Aorta (tissue), 5 donors: ENCODE measurements around the gene JADE2. TPM values are rescaled to one million over a fixed set of nuclear protein-coding genes. Genes with fewer than 3 reads are reported as not detected.

Experiments
- ATAC-seq: fragments of 200-7000 bp; cut with Tn5 transposase; one replicate; pipeline ENCODE4 v1.9.1; 2022; ENCODE audit warnings: moderate library complexity; ENCODE audit not compliant: low FRiP score
- DNase-seq, 2 donors: peaks; one replicate each; pipeline ENCODE4 v3.0.0-alpha.2; 2020
- H3K27ac ChIP-seq, 2 donors: one replicate each; pipeline ENCODE4 v1.5.1; 2013; ENCODE audit warnings: low read length in 2 of 2, mild to moderate bottlenecking in 2 of 2, moderate library complexity in 2 of 2, control low read depth in 1 of 2, inconsistent platforms in 1 of 2, low read depth in 1 of 2
- H3K27me3 ChIP-seq, 2 donors: one replicate each; pipeline ENCODE4 v1.6.1; 2013; ENCODE audit warnings: control low read depth in 1 of 2, low read length in 1 of 2, mild to moderate bottlenecking in 1 of 2, moderate library complexity in 1 of 2; ENCODE audit not compliant: insufficient read depth in 2 of 2, control insufficient read depth in 1 of 2
- H3K36me3 ChIP-seq, 2 donors: one replicate each; pipeline ENCODE4 v1.6.1; 2013; ENCODE audit warnings: control low read depth in 1 of 2, low read length in 1 of 2, mild to moderate bottlenecking in 1 of 2; ENCODE audit not compliant: insufficient read depth in 2 of 2, control insufficient read depth in 1 of 2
- H3K4me1 ChIP-seq, 2 donors: one replicate each; pipeline ENCODE4 v1.6.1; 2013; ENCODE audit warnings: low read length in 2 of 2, control low read depth in 1 of 2, mild to moderate bottlenecking in 1 of 2, moderate library complexity in 1 of 2; ENCODE audit not compliant: insufficient read depth in 2 of 2, control insufficient read depth in 1 of 2
- H3K4me3 ChIP-seq, 2 donors: one replicate each; pipeline ENCODE4 v1.5.1; 2013; ENCODE audit warnings: low read length in 2 of 2, control low read depth in 1 of 2, mild to moderate bottlenecking in 1 of 2
- H3K9me3 ChIP-seq: one replicate; pipeline ENCODE4 v1.6.1; 2013; ENCODE audit warnings: mild to moderate bottlenecking, low read length; ENCODE audit not compliant: control insufficient read depth
- WGBS, 2 donors: extraction: QIAGEN DNeasy Blood & Tissue Kit; methylation state at CpG; one replicate each; pipeline ENCODE4 v1.1.7; 2013; 5-methylcytosine and 5-hydroxymethylcytosine counted together
- intact Hi-C, 2 donors: fragments of 100-400 bp; cut with DNase I; formaldehyde crosslinking; loops; one replicate each; pipeline versions ENCODE4 v1.14.2 to v1.15.0; 2022
- polyA plus RNA-seq, 2 donors: library from polyadenylated mRNA; stranded (reverse); fragments of 200-250 nt; gene quantifications; one replicate each; pipeline ENCODE4 v1.2.3, GENCODE V29; 2013
- total RNA-seq, 2 donors: library from RNA; stranded (reverse); fragmentation: NEBNext Ultra II Directional; extraction: Animal tissue kit (Norgen Biotek cat#: 25700); gene quantifications; one replicate each; pipeline ENCODE4 v1.2.1, GENCODE V29; 2021
- donor health status: healthy with polysubstance abuse.
- donor health status: Bipolar disorder and iron deficiency.
- donor health status: DM: no; HTN: no; CAD: no.
- donor health status: DM: no; HTN: no; CAD: no.
- donor health status: DM: yes; HTN: yes; CAD: no.

The JADE2 gene
- total and polyA plus RNA-seq, 4 donors, result 6.1 to 60.3 (median 25.7) TPM

- H3K4me1 ChIP-seq, result no peaks in the 10 kb centered on the region
- DNase-seq, result no peak
These were observed 41.3 kb downstream of the JADE2 start for GRCh38 chr5:134566741-134567221.

GRCh38 chr5:134567641-134568336 is 42.3 kb downstream of the JADE2 start:
- H3K4me3 ChIP-seq, result no peak overlapping the region
- intact Hi-C loops, result no loop called here
- H3K4me1 ChIP-seq, result no peaks in the 10 kb centered on the region
- H3K36me3 ChIP-seq, result peaks cover 2 to 12% of the 10 kb centered on the region in 2 donors
- WGBS, 2 donors, result 77% methylated on average over 7 of the region's 7 CpGs
- no peaks in the 10 kb centered on the region for H3K27me3 ChIP-seq
- H3K9me3 ChIP-seq, result no peaks in the 10 kb centered on the region
- ATAC-seq (peak; percentile 55), DNase-seq (peak in 1 of 2 donors; percentile 75)
- H3K27ac ChIP-seq, result no peak overlapping the region

More at GRCh38 chr5:134566741-134567221, 41.3 kb downstream of the JADE2 start:
- Histone ChIP-seq H3K36me3 (peaks cover 2 to 12% of the 10 kb centered on the region in 2 donors), H3K27me3 (no peaks in the 10 kb centered on the region), H3K27ac (no peak overlapping the region), H3K9me3 (no peaks in the 10 kb centered on the region), H3K4me3 (no peak overlapping the region)
- intact Hi-C loops, result no loop called here
- ATAC-seq, result no peak
- WGBS, 2 donors, result 87 to 92% methylated on average over 13 of the region's 13 CpGs

- ATAC-seq, result no peak
- no peaks in the 10 kb centered on the region for H3K4me1 ChIP-seq
- intact Hi-C loops, result no loop called here
These were observed 42.8 kb downstream of the JADE2 start for GRCh38 chr5:134568337-134568700.

GRCh38 chr5:134568761-134569695 is 43.6 kb downstream of the JADE2 start:
- no peak overlapping the region for H3K27ac ChIP-seq
- no peaks in the 10 kb centered on the region for H3K4me1 ChIP-seq
- H3K4me3 ChIP-seq, result no peak overlapping the region
- intact Hi-C loops, result no loop called here
- DNase-seq (peak; percentile 93), ATAC-seq (peak; percentile 69)
- no peaks in the 10 kb centered on the region for H3K9me3 ChIP-seq
- peaks cover 2 to 12% of the 10 kb centered on the region in 2 donors for H3K36me3 ChIP-seq
- no peaks in the 10 kb centered on the region for H3K27me3 ChIP-seq
- WGBS, 2 donors, result 50 to 55% methylated on average over 24 of the region's 24 CpGs

More at GRCh38 chr5:134568337-134568700, 42.8 kb downstream of the JADE2 start:
- H3K36me3 ChIP-seq, result peaks cover 2 to 12% of the 10 kb centered on the region in 2 donors
- 73 to 75% methylated on average over 5 of the region's 5 CpGs for WGBS, 2 donors
- no peak overlapping the region for H3K4me3 ChIP-seq
- H3K27me3 ChIP-seq, result no peaks in the 10 kb centered on the region
- H3K9me3 ChIP-seq, result no peaks in the 10 kb centered on the region
- no peak for DNase-seq
- no peak overlapping the region for H3K27ac ChIP-seq

- no peak overlapping the region for H3K27ac ChIP-seq
- no peaks in the 10 kb centered on the region for H3K4me1 ChIP-seq
- no peak for ATAC-seq
These were observed 44.4 kb downstream of the JADE2 start for GRCh38 chr5:134569758-134570364.

GRCh38 chr5:134570365-134570758 is 44.9 kb downstream of the JADE2 start:
- ATAC-seq, result no peak

More at GRCh38 chr5:134569758-134570364, 44.4 kb downstream of the JADE2 start:
- Histone ChIP-seq H3K36me3 (peaks cover 2 to 14% of the 10 kb centered on the region in 2 donors), H3K4me3 (no peak overlapping the region), H3K27me3 (no peaks in the 10 kb centered on the region), H3K9me3 (no peaks in the 10 kb centered on the region)
- DNase-seq, result peak in 1 of 2 donors; percentile 34
- intact Hi-C loops, result no loop called here
- 95 to 96% methylated on average over 6 of the region's 6 CpGs for WGBS, 2 donors

GRCh38 chr5:134570886-134571285 is 45.4 kb downstream of the JADE2 start:
- H3K36me3 ChIP-seq, result peaks cover 2 to 14% of the 10 kb centered on the region in 2 donors
- H3K27ac ChIP-seq, result no peak overlapping the region
- DNase-seq, result no peak
- H3K9me3 ChIP-seq, result no peaks in the 10 kb centered on the region
- no peak overlapping the region for H3K4me3 ChIP-seq
- 62 to 66% methylated on average over 6 of the region's 6 CpGs for WGBS, 2 donors
- ATAC-seq, result no peak
- no peaks in the 10 kb centered on the region for H3K27me3 ChIP-seq
- H3K4me1 ChIP-seq, result no peaks in the 10 kb centered on the region
- intact Hi-C loops, result no loop called here

More at GRCh38 chr5:134570365-134570758, 44.9 kb downstream of the JADE2 start:
- Histone ChIP-seq H3K4me1 (no peaks in the 10 kb centered on the region), H3K27ac (no peak overlapping the region), H3K27me3 (no peaks in the 10 kb centered on the region), H3K4me3 (no peak overlapping the region), H3K36me3 (peaks cover 2 to 15% of the 10 kb centered on the region in 2 donors), H3K9me3 (no peaks in the 10 kb centered on the region)
- 95 to 96% methylated on average over 9 of the region's 9 CpGs for WGBS, 2 donors
- no peak for DNase-seq
- intact Hi-C loops, result no loop called here

- Histone ChIP-seq H3K36me3 (peaks cover 0 to 14% of the 10 kb centered on the region in 2 donors), H3K4me3 (no peak overlapping the region), H3K9me3 (no peaks in the 10 kb centered on the region), H3K27me3 (no peaks in the 10 kb centered on the region), H3K4me1 (no peaks in the 10 kb centered on the region), H3K27ac (no peak overlapping the region)
- intact Hi-C loops, result no loop called here
- 92% methylated on average over 20 of the region's 20 CpGs for WGBS, 2 donors
- no peak for DNase-seq
- no peak for ATAC-seq
These were observed 46.4 kb downstream of the JADE2 start for GRCh38 chr5:134571693-134572405.
